Measurements from ENCODE around the gene FAM210A.

DNA sequence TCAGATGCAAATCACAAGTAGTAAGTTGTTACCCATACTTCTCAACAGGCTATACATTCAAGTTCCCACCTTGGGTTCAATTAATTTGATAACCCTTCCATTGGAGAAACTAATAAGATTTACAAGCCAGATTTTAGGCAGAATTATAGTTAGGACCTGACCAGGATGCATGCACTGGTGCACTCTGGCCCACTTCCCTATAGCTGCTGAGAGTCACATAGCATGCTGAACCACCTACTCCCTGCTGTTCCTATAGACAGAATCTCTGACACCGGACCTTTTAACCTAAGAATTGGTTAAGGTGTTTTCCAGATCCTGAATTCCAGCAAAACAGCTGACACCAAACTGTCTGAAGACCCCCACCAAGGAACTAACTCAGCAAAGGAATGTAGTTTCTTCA lies 26.2 kb downstream of the FAM210A start:
- TF ChIP-seq, protein P1, sequence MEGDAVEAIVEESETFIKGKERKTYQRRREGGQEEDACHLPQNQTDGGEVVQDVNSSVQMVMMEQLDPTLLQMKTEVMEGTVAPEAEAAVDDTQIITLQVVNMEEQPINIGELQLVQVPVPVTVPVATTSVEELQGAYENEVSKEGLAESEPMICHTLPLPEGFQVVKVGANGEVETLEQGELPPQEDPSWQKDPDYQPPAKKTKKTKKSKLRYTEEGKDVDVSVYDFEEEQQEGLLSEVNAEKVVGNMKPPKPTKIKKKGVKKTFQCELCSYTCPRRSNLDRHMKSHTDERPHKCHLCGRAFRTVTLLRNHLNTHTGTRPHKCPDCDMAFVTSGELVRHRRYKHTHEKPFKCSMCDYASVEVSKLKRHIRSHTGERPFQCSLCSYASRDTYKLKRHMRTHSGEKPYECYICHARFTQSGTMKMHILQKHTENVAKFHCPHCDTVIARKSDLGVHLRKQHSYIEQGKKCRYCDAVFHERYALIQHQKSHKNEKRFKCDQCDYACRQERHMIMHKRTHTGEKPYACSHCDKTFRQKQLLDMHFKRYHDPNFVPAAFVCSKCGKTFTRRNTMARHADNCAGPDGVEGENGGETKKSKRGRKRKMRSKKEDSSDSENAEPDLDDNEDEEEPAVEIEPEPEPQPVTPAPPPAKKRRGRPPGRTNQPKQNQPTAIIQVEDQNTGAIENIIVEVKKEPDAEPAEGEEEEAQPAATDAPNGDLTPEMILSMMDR (IDR thresholded peaks at IDR 0.05) = no peak
- TF ChIP-seq EP300 (IDR thresholded peaks at IDR 0.05) = no peak
